ENCODE results near the gene PPP2R5D.

PPP2R5D gene

GRCh38 chr6:43060034-43060754 lies 75.8 kb downstream of the PPP2R5D start:
- DNase-seq = no peak

GRCh38 chr6:43060755-43061633 lies 76.6 kb downstream of the PPP2R5D start:
- no peak for DNase-seq

- no peak for DNase-seq
These were observed 77.5 kb downstream of the PPP2R5D start for GRCh38 chr6:43061861-43062260.
